ENCODE results near the gene NEUROD2.

NEUROD2 gene

DNA sequence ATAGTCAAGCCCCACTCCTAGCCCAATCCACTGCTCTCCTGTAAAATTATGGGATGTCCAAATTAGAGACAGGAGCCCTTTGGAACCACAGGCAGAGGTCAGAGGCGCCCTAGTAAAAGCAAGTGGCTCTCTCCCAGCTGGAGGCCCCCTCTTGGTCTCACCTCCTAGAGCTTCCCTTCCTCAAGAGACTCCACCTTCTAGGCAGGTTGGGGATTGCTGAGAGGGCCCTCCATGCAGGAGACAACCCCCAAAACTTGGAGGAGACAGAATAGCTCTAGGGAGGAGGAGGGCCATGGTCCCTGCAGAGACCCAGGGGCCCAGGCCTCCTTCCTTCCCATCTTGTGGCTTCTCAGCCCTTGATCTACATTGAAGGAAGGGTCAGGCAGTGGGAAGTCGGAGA, 29.4 kb downstream of the NEUROD2 start:
- no peak for DNase-seq

DNA sequence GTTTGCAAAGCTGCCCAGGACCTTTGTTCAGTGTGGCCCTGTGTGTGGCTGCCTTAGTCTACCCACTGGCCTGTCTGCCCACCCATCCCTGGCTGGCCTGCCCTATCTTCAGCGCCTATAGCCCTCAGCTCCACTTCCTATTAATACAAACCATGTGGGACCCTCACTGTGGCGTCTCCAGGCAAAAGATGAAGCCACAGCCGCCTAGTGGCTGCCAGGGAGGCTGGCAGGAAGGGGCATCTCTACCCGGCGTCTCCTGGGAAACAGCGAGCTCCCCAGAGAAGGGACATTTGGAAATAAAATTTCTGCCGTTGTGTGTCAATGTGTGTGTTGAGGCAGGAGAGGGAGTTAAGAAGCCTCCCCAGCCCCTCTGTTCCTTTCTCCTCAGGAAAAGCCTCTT, 31.5 kb downstream of the NEUROD2 start:
- no peak for DNase-seq

DNA sequence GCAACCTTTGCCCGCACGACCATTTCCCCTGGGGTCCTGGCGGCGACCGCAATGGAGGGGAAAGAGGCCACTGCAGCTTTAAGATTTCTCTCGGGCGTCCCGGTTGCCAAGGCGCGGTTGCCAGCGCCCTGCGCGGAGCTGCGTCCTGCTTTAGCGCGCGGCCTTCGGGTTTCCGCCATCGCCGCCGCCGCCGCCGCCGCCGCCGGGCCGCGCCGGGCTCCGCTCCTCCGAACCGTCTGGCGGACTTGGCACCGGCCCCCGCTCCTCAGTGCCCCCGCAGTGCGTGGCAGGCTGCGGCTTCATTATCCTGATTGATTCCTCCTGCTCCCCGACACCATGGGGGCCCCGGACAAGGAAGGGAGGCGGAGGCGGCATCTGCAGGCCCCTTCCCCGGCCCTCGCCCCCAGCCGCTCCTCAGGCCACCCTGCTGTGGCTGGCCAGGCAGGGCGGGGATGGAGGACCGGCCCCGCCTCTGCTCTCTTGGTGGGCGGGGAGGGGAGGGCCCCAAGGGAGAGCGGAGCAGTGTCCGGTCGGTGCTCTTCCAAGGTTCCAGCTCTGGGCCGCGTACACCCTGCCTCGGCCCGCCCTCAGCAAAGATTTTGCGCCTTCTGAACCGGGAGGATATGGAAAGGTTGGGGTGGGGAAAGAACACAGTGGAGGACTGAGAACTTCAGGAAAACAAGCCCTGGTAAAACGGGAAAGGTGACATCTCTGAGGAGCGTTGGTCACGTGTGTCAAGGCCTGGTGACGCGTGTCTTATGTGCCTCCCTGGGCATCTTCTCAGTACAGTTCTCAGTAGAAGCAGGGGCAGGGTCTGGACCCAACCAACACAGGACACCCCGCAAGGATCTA, 34.0 kb downstream of the NEUROD2 start:
- peak; percentile 59 for DNase-seq

- no peak for DNase-seq
Observed at GRCh38 chr17:39572121-39572520, 35.6 kb downstream of the NEUROD2 start.

DNA sequence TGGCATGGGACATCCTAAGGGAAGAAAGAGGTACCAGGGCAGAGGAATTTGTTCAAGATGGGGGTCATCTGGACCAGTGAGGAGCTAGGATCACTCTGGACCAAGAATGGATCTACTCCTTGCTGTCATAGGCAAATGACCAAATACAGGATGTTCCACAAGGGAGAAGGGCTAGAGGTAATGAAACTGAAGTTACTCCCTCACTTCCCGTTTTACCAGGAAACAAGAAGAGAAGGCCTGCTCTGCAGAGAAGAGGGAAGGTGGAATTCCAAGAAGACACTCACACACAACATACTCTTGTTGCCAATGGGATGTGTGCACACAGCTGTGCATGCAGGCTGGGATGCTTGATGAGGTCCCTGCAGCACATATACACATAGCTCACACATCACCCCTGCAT, 38.6 kb downstream of the NEUROD2 start:
- DNase-seq: no peak

- no peak for DNase-seq
Observed at GRCh38 chr17:39568702-39569101, 39.0 kb downstream of the NEUROD2 start.

DNA sequence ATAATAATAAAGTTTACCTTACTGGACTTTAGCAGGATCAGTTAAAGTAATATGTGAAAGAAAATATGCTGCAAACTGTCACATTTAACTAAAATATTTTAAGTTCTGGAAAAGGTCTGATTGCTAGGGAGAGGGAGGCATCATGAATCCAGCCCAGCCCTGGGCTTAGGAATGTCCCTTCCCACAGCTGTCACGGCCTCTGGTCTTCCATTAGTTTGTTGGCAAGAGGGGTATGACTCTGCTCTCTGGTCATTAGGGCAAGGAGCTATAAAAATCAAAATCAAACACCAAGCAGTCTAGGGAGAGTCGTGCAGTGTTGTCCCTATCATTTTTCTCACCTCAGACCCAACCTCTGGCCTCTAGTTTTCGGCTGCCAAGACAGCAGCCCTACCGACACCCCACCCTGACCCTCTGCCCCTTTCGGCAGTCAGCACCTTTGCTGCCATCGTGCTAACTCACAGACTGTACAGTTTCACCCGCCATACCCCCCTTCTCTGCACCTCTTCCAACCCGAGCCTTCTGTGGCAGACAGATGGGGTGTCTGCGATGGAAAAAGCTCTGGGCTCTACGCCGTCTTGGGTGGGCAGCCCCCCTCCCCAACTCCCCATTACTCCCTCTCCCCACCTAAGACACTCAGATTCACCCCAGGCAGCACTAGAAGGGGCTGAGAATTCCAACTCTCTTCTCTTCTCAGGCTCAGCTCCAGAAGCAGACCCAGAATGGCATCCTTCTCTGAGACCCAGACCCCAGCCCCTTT, 41.4 kb downstream of the NEUROD2 start:
- DNase-seq: no peak

GRCh38 chr17:39564211-39564848, 43.4 kb downstream of the NEUROD2 start:
- DNase-seq: no peak

- DNase-seq: no peak
Observed at GRCh38 chr17:39563476-39563875, 44.2 kb downstream of the NEUROD2 start.

DNA sequence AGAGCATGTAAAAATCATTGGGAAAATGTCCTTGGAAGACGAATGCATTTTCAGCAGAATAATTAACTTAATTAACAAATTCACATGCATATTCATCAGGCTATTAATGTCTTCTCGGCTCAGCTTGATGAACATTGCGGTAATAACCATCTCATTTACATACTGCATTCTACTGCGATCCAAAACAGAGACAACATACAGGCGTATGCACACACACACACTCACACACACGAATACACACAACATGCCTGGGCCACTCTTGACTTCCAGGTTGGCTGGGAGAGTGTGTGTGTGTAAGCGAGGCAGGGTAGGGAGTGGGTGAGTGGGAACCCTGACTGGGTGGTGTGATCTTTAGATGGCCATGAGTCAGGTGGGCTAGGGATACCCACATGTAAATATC, 44.7 kb downstream of the NEUROD2 start:
- no peak for DNase-seq

- DNase-seq: no peak
Observed at GRCh38 chr17:39562395-39562794, 45.3 kb downstream of the NEUROD2 start.

DNA sequence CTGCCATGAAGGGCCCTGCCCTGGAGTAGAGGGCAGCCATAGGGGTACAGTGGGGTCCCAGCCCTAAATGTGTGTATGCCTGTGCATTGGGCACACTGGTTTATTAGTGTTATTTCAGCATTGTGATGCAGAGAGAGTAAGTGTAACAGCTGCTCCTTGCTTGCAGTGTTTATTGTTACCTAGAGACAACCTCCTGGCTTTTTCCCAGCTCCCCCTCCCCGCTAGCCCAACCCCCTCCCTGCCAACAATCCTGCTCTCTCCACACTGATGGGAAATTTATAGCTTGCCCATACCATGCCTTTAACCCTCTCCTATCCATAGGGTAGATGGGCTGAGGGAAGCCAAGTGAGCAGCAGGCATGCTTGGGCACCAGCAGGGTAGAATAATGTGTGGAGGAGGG, 51.3 kb downstream of the NEUROD2 start:
- DNase-seq: no peak

GRCh38 chr17:39555368-39555767, 52.4 kb downstream of the NEUROD2 start:
- DNase-seq: no peak
